Ovary (tissue), 9 donors: ENCODE results near the gene IP6K3. TPM values are rescaled to one million over a fixed set of nuclear protein-coding genes. Genes with fewer than 3 reads are reported as not detected.

Experiments
- DNase-seq, 5 donors: peaks; one replicate each; pipeline ENCODE4 v3.0.0-alpha.2; 2019 to 2020
- H3K27ac ChIP-seq, 2 donors: fragments of 200-600 bp; one replicate each; pipeline versions ENCODE4 v1.5.1 to v1.8.0; 2019 to 2022
- H3K27me3 ChIP-seq: fragments of 200-600 bp; one replicate; pipeline ENCODE4 v1.8.0; 2022
- H3K36me3 ChIP-seq: fragments of 200-600 bp; sonication (generic); one replicate; pipeline ENCODE4 v1.5.1; 2019
- H3K4me1 ChIP-seq: one replicate; pipeline ENCODE4 v1.8.1; 2013; ENCODE audit warnings: mild to moderate bottlenecking, moderate library complexity; ENCODE audit not compliant: insufficient read depth
- H3K4me3 ChIP-seq: fragments of 200-600 bp; sonication (generic); one replicate; pipeline ENCODE4 v1.5.1; 2017
- H3K9me3 ChIP-seq, 2 donors: fragments of 200-600 bp in 1 of 2; sonication (generic) in 1 of 2; one replicate each; pipeline versions ENCODE4 v1.5.1 to v1.8.1; 2013 to 2019; ENCODE audit warnings: mild to moderate bottlenecking in 1 of 2, moderate library complexity in 1 of 2
- CTCF ChIP-seq, 3 donors: fragments of 450-650 bp in 2 of 3; fragments of 200-600 bp in 1 of 3; IDR thresholded peaks; one replicate each; pipeline versions ENCODE4 v1.5.1 to v1.8.0; 2016 to 2022; ENCODE audit warnings: antibody characterized with exemption in 3 of 3, mild to moderate bottlenecking in 1 of 3
- EP300 ChIP-seq: sonication (generic); formaldehyde crosslinking; IDR thresholded peaks from one replicate; pipeline ENCODE4 v1.6.1; 2017; ENCODE audit warnings: antibody characterized with exemption
- POLR2A ChIP-seq: fragments of 450-650 bp; IDR thresholded peaks from one replicate; pipeline ENCODE4 v1.6.1; 2017; ENCODE audit warnings: antibody characterized with exemption, mild to moderate bottlenecking, moderate library complexity
- WGBS, 3 donors: extraction: QIAGEN DNeasy Blood & Tissue Kit in 1 of 3; methylation state at CpG; one replicate each; pipeline versions ENCODE4 v1.1.5 to v1.1.7; 2013 to 2017; 5-methylcytosine and 5-hydroxymethylcytosine counted together
- intact Hi-C, 4 donors: fragments of 100-400 bp; cut with DNase I; formaldehyde crosslinking; loops; one replicate each; pipeline versions ENCODE4 v1.11.0 to v1.15.1; 2022 to 2023
- polyA plus RNA-seq, 2 donors: library from polyadenylated mRNA; stranded (reverse); fragments of 200-250 nt in 1 of 2; fragments of 350-450 nt in 1 of 2; fragmentation: Illumina TruSeq in 1 of 2; extraction: RNeasy Lipid Tissue Mini Kit (QIAGEN cat#74804) in 1 of 2; gene quantifications; one replicate each; pipeline ENCODE4 v1.2.3, GENCODE V29; 2013 to 2014
- total RNA-seq, 7 donors: library from RNA; depleted of rRNA in 2 of 7; stranded (reverse); fragments of >200 nt in 2 of 7; fragmentation: NEBNext Ultra II Directional in 3 of 7; extraction: Animal tissue kit (Norgen Biotek cat#: 25700) in 3 of 7; gene quantifications; one replicate each; pipeline versions ENCODE4 v1.1.0 to v1.2.4, GENCODE V29; 2016 to 2023
- donor health status: DM: no; HTN: no; CAD: no; lungs with moderate emphysema.
- donor health status: DM: no; HTN: no; CAD: no.
- donor health status: Bipolar disorder and iron deficiency.
- donor health status: DM: yes; HTN: yes; CAD: no.
- donor health status: DM: no; HTN: no; CAD: no.
- donor health status: DM: yes; HTN: yes; CAD: no.

The IP6K3 gene
- total and polyA plus RNA-seq, 9 donors: 0.11 to 1.1 (median 0.30) TPM; not detected in 2

- Histone ChIP-seq H3K9me3 (no peaks in the 10 kb centered on the region), H3K4me1 (no peaks in the 10 kb centered on the region), H3K36me3 (no peaks in the 10 kb centered on the region), H3K27me3 (no peaks in the 10 kb centered on the region), H3K4me3 (no peak overlapping the region), H3K27ac (no peak overlapping the region)
- TF ChIP-seq EP300 (no peak), POLR2A (no peak), CTCF (IDR thresholded peaks at IDR 0.05) (no peak)
- intact Hi-C loops: loop anchor here in 1 of 4 donors (10.0 kb wide), 1 partner anchor 169 kb away; the partner anchor contains the start of gene BAK1
- 82 to 83% (median 83%) methylated on average over 11 of the region's 11 CpGs for WGBS, 3 donors
- no peak for DNase-seq
These were observed 7.5 kb upstream of the IP6K3 start for GRCh38 chr6:33754222-33754621.

- TF ChIP-seq EP300: no peak
- Histone ChIP-seq H3K27me3 (no peaks in the 10 kb centered on the region), H3K27ac (no peak overlapping the region), H3K4me1 (no peaks in the 10 kb centered on the region), H3K4me3 (no peak overlapping the region), H3K9me3 (no peaks in the 10 kb centered on the region), H3K36me3 (no peaks in the 10 kb centered on the region)
- DNase-seq: no peak
- intact Hi-C loops: loop anchor here in 1 of 4 donors (10.0 kb wide), 1 partner anchor 168 kb away; the partner anchor contains the start of gene BAK1
- 93 to 97% (median 97%) methylated on average over 1 of the region's 1 CpG for WGBS, 3 donors
These were observed 5.9 kb upstream of the IP6K3 start for GRCh38 chr6:33752646-33753015.

- intact Hi-C loops: loop anchor here in 1 of 4 donors (10.0 kb wide), 1 partner anchor 167 kb away; the partner anchor contains the start of gene BAK1
These were observed 5.3 kb upstream of the IP6K3 start for GRCh38 chr6:33751771-33752645.

GRCh38 chr6:33750244-33750991 lies 3.7 kb upstream of the IP6K3 start:
- WGBS, 3 donors: 54 to 73% (median 60%) methylated on average over 11 of the region's 11 CpGs
- TF ChIP-seq CTCF (IDR thresholded peaks at IDR 0.05): no peak
- no peak for TF ChIP-seq EP300
- TF ChIP-seq POLR2A: no peak
- peak in 2 of 5 donors; percentile 37 to 68 for DNase-seq
- Histone ChIP-seq H3K4me1 (no peaks in the 10 kb centered on the region), H3K4me3 (no peak overlapping the region), H3K9me3 (no peaks in the 10 kb centered on the region), H3K27ac (no peak overlapping the region), H3K36me3 (no peaks in the 10 kb centered on the region), H3K27me3 (no peaks in the 10 kb centered on the region)
- intact Hi-C loops: loop anchor here in 1 of 4 donors (10.0 kb wide), 1 partner anchor 166 kb away; the partner anchor contains the start of gene BAK1

More at GRCh38 chr6:33751771-33752645, 5.3 kb upstream of the IP6K3 start:
- DNase-seq: no peak
- Histone ChIP-seq H3K4me1 (no peaks in the 10 kb centered on the region), H3K36me3 (no peaks in the 10 kb centered on the region), H3K27ac (no peak overlapping the region), H3K9me3 (no peaks in the 10 kb centered on the region), H3K27me3 (no peaks in the 10 kb centered on the region), H3K4me3 (no peak overlapping the region)
- TF ChIP-seq POLR2A (no peak), EP300 (no peak), CTCF (IDR thresholded peaks at IDR 0.05) (no peak)
- WGBS, 3 donors: 74 to 85% (median 83%) methylated on average over 15 of the region's 15 CpGs
